GM21526 (cell line): ENCODE results near the gene JUP.

Experiments used
- ATAC-seq: cut with Tn5 transposase; IDR thresholded peaks from one replicate; pipeline ENCODE4 v1.9.1; 2021; ENCODE audit warnings: moderate library complexity; ENCODE audit not compliant: unreplicated experiment, low FRiP score

Gene JUP

GRCh38 chr17:41728056-41728455, 58.5 kb downstream of the JUP start:
- ATAC-seq: no peak

GRCh38 chr17:41725134-41725533, 61.4 kb downstream of the JUP start:
- ATAC-seq: no peak

DNA sequence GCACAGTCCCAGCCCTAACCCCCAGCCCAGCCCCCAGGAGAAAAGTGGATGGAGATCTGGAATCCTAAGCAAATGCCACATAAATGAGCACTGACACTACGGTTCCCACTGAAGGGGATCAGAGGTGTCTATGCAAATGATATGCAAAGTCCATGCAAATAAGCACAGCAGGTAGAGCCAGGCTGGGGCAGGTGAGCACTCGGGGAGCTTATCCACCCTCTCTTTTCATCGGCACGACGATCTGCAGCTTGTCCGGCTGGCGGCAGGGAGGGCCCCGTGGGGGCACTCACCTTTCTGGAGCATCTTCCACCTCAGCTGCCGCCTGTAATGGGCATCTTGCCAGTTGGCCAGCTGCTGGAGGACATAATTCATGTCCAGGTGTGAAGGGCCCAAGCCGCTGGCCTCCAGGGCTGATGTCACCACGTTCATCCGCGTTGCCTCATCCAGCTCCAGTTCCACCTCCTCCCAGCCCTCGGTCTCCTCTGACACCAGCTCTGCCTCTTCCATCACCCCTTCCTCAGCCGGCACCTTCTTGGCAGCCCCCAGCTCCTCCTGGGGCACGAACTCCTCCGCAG, 61.9 kb downstream of the JUP start:
- no peak for ATAC-seq

DNA sequence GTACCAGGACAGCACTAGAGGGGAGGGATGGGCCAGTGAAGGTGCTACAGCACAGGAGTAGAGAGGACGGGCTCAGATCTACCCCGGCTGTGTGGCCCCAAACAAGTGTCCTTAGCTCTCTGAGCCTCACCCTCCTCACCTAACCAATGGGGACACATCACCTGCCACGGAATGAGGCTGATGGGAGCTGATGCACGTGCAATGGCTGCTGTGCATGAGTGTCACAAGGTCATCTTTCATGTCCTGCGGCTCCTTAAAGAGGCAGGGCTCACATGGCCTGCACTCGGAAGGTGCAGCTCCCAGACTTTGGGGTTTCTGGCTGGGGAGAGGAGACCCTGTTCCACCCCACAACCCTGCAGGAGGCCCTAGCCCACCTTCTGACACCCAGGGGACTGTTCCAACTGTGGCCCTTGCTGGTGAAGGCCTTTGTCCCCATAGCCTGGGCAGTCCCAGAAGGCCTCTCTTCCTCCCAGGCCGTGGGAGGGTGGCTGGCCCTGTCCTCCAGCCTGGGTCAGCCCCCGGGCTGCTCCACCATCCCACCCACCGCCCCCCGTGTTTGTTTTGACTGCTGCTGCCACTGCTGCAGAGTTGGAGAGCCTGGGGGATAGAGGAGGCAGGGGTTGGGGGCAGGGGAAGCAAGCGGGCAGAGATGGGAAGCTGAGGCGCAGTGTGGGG, 62.6 kb downstream of the JUP start:
- ATAC-seq: no peak

DNA sequence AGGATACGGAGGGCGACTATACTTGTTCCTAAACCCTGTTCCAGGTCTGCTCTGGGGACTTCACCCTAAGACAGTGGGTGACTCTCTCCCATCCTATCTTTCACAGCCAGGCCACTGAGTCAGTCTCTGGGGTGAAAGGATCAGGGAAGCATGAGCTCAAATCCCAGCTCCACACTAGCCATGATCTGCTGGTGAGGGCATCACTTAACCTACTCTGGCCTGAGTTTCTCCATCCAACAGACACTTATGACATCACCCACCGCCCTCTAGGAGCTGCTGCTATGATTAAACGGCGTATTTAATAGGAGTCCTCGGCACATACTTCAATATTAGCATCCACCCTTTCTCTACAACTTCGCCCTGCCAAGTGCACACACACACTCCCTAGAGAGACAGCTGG, 64.3 kb downstream of the JUP start:
- ATAC-seq: no peak

- ATAC-seq: no peak
These were observed 68.2 kb downstream of the JUP start for GRCh38 chr17:41718287-41718645.

DNA sequence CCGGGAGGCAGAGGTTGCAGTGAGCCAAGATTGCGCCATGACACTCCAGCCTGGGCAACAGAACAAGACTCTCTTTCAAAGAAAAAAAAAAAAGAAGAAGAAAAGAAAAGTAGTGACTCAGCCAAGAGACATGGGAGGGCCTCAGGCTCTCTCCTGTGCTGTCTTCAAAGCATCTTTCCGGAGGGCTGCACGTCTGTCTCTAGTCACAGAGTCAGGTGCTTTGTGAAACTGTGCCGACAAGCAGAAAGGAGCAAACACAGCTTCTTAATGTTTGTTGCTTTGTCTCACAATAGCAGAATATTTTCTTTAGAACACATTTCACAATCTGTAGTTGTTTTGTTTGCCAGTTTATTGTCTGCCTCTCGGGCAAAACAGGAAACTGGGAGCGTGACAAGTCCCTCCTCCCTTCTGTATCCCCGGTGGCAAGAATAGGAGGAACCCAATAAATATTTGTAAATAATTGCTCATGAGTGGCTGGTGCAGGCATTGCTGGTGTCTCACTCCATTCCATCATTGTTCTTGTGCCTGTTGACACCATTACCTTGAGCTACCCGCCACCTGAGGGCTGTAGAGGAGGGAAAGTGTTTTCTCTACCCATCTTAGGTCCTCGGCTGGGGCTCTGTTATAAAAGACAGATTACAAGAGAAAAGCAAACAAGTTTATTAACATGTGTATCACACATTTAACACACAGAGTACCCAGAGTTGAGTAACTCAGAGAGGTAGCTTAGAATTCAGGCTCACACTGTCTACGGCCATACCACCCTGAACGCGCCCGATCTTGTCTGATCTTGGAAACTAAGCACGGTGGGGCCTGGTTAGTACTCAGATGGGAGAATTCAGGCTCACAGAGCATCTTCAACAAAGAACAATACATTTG, 68.9 kb downstream of the JUP start:
- ATAC-seq: no peak

GRCh38 chr17:41711669-41712400, 74.7 kb downstream of the JUP start, which contains the start of gene GAST:
Gene GAST (plus strand): TSS chr17:41712331. CDS start chr17:41715437, 3,106 bp downstream.
- no peak for ATAC-seq

DNA sequence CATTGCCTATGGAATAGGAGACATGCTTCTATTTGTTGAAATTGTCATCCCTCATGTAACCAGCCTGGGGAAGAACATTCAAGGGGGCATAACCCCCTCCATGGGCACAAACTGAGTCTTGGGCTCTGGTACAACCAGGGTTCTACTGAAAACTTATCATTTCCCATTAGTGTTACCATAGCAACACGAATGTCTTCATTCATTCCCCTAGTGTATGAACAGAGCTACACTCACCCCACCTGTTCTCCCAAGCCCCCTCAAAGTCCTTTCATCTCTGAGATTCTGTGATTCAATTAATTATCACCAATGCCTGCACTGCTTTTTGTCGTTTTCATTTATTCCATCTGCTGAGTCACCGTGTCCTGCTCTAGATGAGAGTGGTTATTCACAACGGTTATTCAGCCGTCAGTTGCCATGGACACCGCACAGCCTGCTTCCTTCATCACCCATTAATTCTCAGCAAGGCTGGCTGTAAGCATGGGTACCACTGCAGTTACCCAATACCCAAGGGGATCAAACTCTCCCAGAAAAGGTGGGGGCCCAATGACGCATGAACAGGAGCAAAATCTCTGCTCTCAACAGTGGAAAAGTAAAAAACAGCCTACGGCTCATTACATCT, 75.9 kb downstream of the JUP start:
- no peak for ATAC-seq

- ATAC-seq: no peak
These were observed 78.5 kb downstream of the JUP start for GRCh38 chr17:41707803-41708669.

GRCh38 chr17:41705271-41705991, 81.1 kb downstream of the JUP start:
- ATAC-seq: no peak
